Measurements from ENCODE around the gene PRODH2. TPM values are rescaled to one million over a fixed set of nuclear protein-coding genes. Genes with fewer than 3 reads are reported as not detected.
A peak's percentile ranks its signal among the peaks of the same experiment; 100 is the strongest.

PRODH2 gene
- total RNA-seq, 2 experiments from 2014 or later = not detected

GRCh38 chr19:35852029-35852780 is 39.6 kb upstream of the PRODH2 start, which contains the start of gene NPHS1:
TSS of gene NPHS1 (minus strand) at chr19:35852504. CDS start at chr19:35851837, 667 bp downstream.
- Mint-ChIP-seq H3K36me3 (ENCODE audit: low read depth) (no peaks in the 10 kb centered on the region), H3K27me3 (peaks cover 74% of the 10 kb centered on the region), H3K4me1 (ENCODE audit: low read depth) (peaks cover 5% of the 10 kb centered on the region), H3K27ac (no peak within 1 kb of the TSS), H3K9me3 (no peaks in the 10 kb centered on the region), H3K4me3 (no peak within 1 kb of the TSS)
- Histone ChIP-seq H3K27me3 (ENCODE audit: control insufficient read depth in 1 of 2, insufficient read depth in 2 of 2, low read length in 2 of 2) (peaks cover 39 to 64% of the 10 kb centered on the region in 2 experiments), H3K4me3 (ENCODE audit: low read length) (no peak within 1 kb of the TSS), H3K9me3 (ENCODE audit: control insufficient read depth in 1 of 2, insufficient read depth in 1 of 2, low read length in 2 of 2) (peaks cover 0 to 11% of the 10 kb centered on the region in 2 experiments), H3K4me1 (ENCODE audit: insufficient read depth, low read length) (peaks cover 14% of the 10 kb centered on the region), H3K36me3 (ENCODE audit: insufficient read depth, low read length) (no peaks in the 10 kb centered on the region), H3K27ac (ENCODE audit: low read depth in 1 of 2, low read length in 2 of 2) (no peak within 1 kb of the TSS)
- ChIA-PET POLR2A (no interaction called here), CTCF (no interaction called here)
- no peak for TF ChIP-seq CTCF (IDR thresholded peaks at IDR 0.05)
- DNase-seq (no peak), ATAC-seq (ENCODE audit: poor library complexity) (no peak)
- intact Hi-C loops (cut with DNase I, micrococcal nuclease) = no loop called here

- intact Hi-C loops (cut with DNase I, micrococcal nuclease) = no loop called here
- H3K27me3 Mint-ChIP-seq = peaks cover 75% of the 10 kb centered on the region
- no peak overlapping the region for H3K4me3 ChIP-seq (ENCODE audit: low read length)
- POLR2A ChIA-PET = no interaction called here
- H3K27ac Mint-ChIP-seq = no peak overlapping the region
- peaks cover 38 to 61% of the 10 kb centered on the region in 2 experiments for H3K27me3 ChIP-seq (ENCODE audit: control insufficient read depth in 1 of 2, insufficient read depth in 2 of 2, low read length in 2 of 2)
- CTCF ChIA-PET = no interaction called here
- peaks cover 6% of the 10 kb centered on the region for H3K4me1 ChIP-seq (ENCODE audit: insufficient read depth, low read length)
- TF ChIP-seq CTCF (IDR thresholded peaks at IDR 0.05) = no peak
- ATAC-seq (ENCODE audit: poor library complexity) (no peak), DNase-seq (peak in 3 of 14 experiments; percentile 17 to 56 (median 46))
- H3K9me3 Mint-ChIP-seq = no peaks in the 10 kb centered on the region
- no peak overlapping the region for H3K4me3 Mint-ChIP-seq
- H3K36me3 Mint-ChIP-seq (ENCODE audit: low read depth) = no peaks in the 10 kb centered on the region
- no peak overlapping the region for H3K27ac ChIP-seq (ENCODE audit: low read depth in 1 of 2, low read length in 2 of 2)
- peaks cover 3% of the 10 kb centered on the region for H3K4me1 Mint-ChIP-seq (ENCODE audit: low read depth)
- H3K9me3 ChIP-seq (ENCODE audit: control insufficient read depth in 1 of 2, insufficient read depth in 1 of 2, low read length in 2 of 2) = peaks cover 0 to 8% of the 10 kb centered on the region in 2 experiments
- H3K36me3 ChIP-seq (ENCODE audit: insufficient read depth, low read length) = no peaks in the 10 kb centered on the region
Measured at GRCh38 chr19:35851213-35852028, 38.8 kb upstream of the PRODH2 start.

- H3K9me3 Mint-ChIP-seq = no peaks in the 10 kb centered on the region
- Histone ChIP-seq H3K27me3 (ENCODE audit: control insufficient read depth in 1 of 2, insufficient read depth in 2 of 2, low read length in 2 of 2) (peaks cover 44 to 63% of the 10 kb centered on the region in 2 experiments), H3K9me3 (ENCODE audit: control insufficient read depth in 1 of 2, insufficient read depth in 1 of 2, low read length in 2 of 2) (peaks cover 0 to 25% of the 10 kb centered on the region in 2 experiments), H3K4me3 (ENCODE audit: low read length) (no peak overlapping the region), H3K27ac (ENCODE audit: low read depth in 1 of 2, low read length in 2 of 2) (no peak overlapping the region), H3K4me1 (ENCODE audit: insufficient read depth, low read length) (peaks cover 19% of the 10 kb centered on the region), H3K36me3 (ENCODE audit: insufficient read depth, low read length) (no peaks in the 10 kb centered on the region)
- no peak for TF ChIP-seq CTCF (IDR thresholded peaks at IDR 0.05)
- H3K4me1 Mint-ChIP-seq (ENCODE audit: low read depth) = peaks cover 19% of the 10 kb centered on the region
- H3K36me3 Mint-ChIP-seq (ENCODE audit: low read depth) = no peaks in the 10 kb centered on the region
- ATAC-seq (ENCODE audit: poor library complexity) (no peak), DNase-seq (no peak)
- H3K4me3 Mint-ChIP-seq = no peak overlapping the region
- peaks cover 82% of the 10 kb centered on the region for H3K27me3 Mint-ChIP-seq
- ChIA-PET CTCF (interaction anchor here (0.6 kb wide), 1 partner anchor 781 kb away, joined by 5 read pairs; no protein-coding TSS in a partner anchor), POLR2A (no interaction called here)
- no peak overlapping the region for H3K27ac Mint-ChIP-seq
- intact Hi-C loops (cut with DNase I, micrococcal nuclease) = no loop called here
Measured at GRCh38 chr19:35848919-35849505, 36.4 kb upstream of the PRODH2 start.
